ENCODE data around the gene SH2B2.
"Not testable (repeated sequence)": the region's sequence is repeated elsewhere in the genome, so short reads cannot be mapped to it uniquely, and the experiment has no call there.

The SH2B2 gene

GRCh38 chr7:102337002-102337401, 50.3 kb downstream of the SH2B2 start:
- DNase-seq (ENCODE audit: low spot score), result not testable (repeated sequence)

GRCh38 chr7:102337420-102337819, 50.8 kb downstream of the SH2B2 start:
- DNase-seq (ENCODE audit: low spot score), result not testable (repeated sequence)

GRCh38 chr7:102340599-102341368, 54.1 kb downstream of the SH2B2 start:
- DNase-seq (ENCODE audit: low spot score), result not testable (repeated sequence)

- DNase-seq (ENCODE audit: low spot score), result not testable (repeated sequence)
Observed at GRCh38 chr7:102346983-102347382, 60.3 kb downstream of the SH2B2 start.

- DNase-seq (ENCODE audit: low spot score), result not testable (repeated sequence)
Observed at GRCh38 chr7:102356344-102356743, 69.7 kb downstream of the SH2B2 start, which contains the start of gene SPDYE6. TSS of gene SPDYE6 (minus strand) at chr7:102356444. CDS start at chr7:102356023, 421 bp downstream.

GRCh38 chr7:102363549-102364393, 77.1 kb downstream of the SH2B2 start:
- DNase-seq (ENCODE audit: low spot score), result peak; percentile 95

GRCh38 chr7:102364394-102364886, 77.8 kb downstream of the SH2B2 start:
- not testable (repeated sequence) for DNase-seq (ENCODE audit: low spot score)

GRCh38 chr7:102365390-102365789, 78.7 kb downstream of the SH2B2 start:
- not testable (repeated sequence) for DNase-seq (ENCODE audit: low spot score)

- not testable (repeated sequence) for DNase-seq (ENCODE audit: low spot score)
Observed at GRCh38 chr7:102370038-102370437, 83.4 kb downstream of the SH2B2 start.
